ENCODE results near the gene THOC2.
"Not testable (repeated sequence)": the region's sequence is repeated elsewhere in the genome, so short reads cannot be mapped to it uniquely, and the experiment has no call there.

THOC2 gene

DNA sequence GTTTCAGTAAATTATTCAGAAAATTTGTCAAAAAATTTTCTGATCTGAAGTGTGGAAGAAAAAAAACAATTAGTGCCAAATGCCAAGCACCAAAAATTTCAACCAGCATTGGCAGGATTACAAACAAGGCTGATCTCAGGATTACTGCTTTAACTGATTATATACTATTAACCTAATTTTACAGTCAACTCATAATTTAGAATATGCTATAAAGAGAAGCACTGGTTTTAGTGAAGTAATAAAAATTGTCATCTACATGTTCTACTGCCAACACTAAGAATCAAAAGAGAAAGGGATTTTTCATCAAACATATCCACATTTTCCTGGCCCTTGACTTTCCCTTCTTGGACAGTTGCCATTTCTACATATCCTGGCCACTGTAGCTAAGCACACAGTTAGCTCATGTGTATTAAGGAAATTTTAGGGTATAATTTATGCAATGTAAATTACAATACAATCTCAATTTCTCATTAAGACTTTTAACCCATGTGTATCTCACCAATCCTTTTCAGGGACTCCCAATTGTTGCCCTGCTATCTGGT lies 33.8 kb downstream of the THOC2 start:
- Histone ChIP-seq H3K4me3 (ENCODE audit: low read depth, low read length) (no peak overlapping the region), H3K27ac (ENCODE audit: low read depth, low read length) (no peak overlapping the region), H3K27me3 (ENCODE audit: insufficient read depth, low read length) (no peaks in the 10 kb centered on the region), H3K4me1 (ENCODE audit: control insufficient read depth, insufficient read depth, low read length, unreplicated experiment) (no peaks in the 10 kb centered on the region), H2AFZ (ENCODE audit: low read length, unreplicated experiment) (no peak overlapping the region), H3K36me3 (ENCODE audit: insufficient read depth, low read length) (no peaks in the 10 kb centered on the region), H3K79me2 (ENCODE audit: control insufficient read depth, insufficient read depth, low read length, unreplicated experiment) (peaks cover under 1% of the 10 kb centered on the region)

DNA sequence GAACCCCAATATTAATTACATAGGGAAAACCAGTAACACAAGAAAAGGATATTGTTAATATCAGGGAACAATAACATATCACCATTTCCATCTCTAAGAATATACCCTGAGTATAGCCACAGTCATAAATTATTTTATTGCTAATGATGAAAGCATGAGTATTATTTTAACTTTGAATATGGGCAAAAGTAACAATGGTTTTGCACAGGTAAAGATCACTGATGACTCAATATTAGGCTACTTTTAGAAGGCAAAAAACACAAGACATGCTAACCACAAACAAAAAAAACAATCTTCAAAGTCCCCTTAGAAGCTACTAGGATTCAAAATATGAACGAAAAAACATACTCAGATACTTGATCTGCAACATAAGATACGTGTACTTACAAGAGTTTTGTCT lies 36.5 kb downstream of the THOC2 start:
- no peaks in the 10 kb centered on the region for H3K4me1 ChIP-seq (ENCODE audit: control insufficient read depth, insufficient read depth, low read length, unreplicated experiment)
- no peak overlapping the region for H2AFZ ChIP-seq (ENCODE audit: low read length, unreplicated experiment)
- no peaks in the 10 kb centered on the region for H3K27me3 ChIP-seq (ENCODE audit: insufficient read depth, low read length)
- H3K36me3 ChIP-seq (ENCODE audit: insufficient read depth, low read length): no peaks in the 10 kb centered on the region
- no peak overlapping the region for H3K4me3 ChIP-seq (ENCODE audit: low read depth, low read length)
- H3K79me2 ChIP-seq (ENCODE audit: control insufficient read depth, insufficient read depth, low read length, unreplicated experiment): no peaks in the 10 kb centered on the region
- no peak overlapping the region for H3K27ac ChIP-seq (ENCODE audit: low read depth, low read length)

DNA sequence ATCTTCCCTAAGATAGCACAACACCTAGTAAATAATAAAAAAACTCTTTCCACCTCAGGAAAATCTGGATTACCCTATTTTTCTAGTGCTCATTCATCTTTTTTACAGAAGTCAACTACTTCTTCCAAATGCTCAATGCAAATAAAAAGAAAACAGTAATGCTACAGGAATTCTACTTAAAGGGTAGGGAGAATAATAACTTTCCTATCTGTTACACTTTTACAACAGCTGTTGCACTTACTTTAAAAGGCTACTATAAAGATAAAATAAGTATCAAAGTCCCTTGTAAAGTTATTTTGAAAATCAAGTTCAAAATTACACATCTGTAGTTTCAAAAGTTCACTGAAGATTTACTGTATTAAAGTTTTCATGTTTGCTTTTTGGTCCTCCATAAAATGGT lies 37.6 kb downstream of the THOC2 start:
- no peaks in the 10 kb centered on the region for H3K27me3 ChIP-seq (ENCODE audit: insufficient read depth, low read length)
- no peaks in the 10 kb centered on the region for H3K79me2 ChIP-seq (ENCODE audit: control insufficient read depth, insufficient read depth, low read length, unreplicated experiment)
- no peak overlapping the region for H3K4me3 ChIP-seq (ENCODE audit: low read depth, low read length)
- no peak overlapping the region for H2AFZ ChIP-seq (ENCODE audit: low read length, unreplicated experiment)
- H3K27ac ChIP-seq (ENCODE audit: low read depth, low read length): no peak overlapping the region
- no peaks in the 10 kb centered on the region for H3K4me1 ChIP-seq (ENCODE audit: control insufficient read depth, insufficient read depth, low read length, unreplicated experiment)
- H3K36me3 ChIP-seq (ENCODE audit: insufficient read depth, low read length): no peaks in the 10 kb centered on the region

DNA sequence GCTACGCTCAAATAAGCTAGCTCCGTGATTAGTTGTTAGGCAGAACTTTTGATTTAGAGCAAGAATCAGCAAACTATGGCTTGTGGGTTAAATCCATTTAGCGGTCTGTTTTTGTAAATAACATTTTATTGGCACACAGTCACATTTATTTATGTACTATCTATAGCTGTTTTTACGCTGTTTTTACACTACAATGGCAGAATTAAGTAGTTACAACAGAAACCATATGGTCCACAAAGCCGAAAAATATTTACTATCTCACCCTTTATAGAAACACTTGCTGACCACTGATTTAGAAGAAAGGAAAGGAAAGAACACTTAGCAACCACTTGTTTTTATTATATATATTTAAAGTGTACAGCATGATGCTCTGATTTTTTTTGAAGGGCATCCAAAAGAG lies 41.1 kb downstream of the THOC2 start:
- Histone ChIP-seq H3K4me1 (ENCODE audit: control insufficient read depth, insufficient read depth, low read length, unreplicated experiment) (no peaks in the 10 kb centered on the region), H3K36me3 (ENCODE audit: insufficient read depth, low read length) (no peaks in the 10 kb centered on the region), H3K79me2 (ENCODE audit: control insufficient read depth, insufficient read depth, low read length, unreplicated experiment) (no peaks in the 10 kb centered on the region)

DNA sequence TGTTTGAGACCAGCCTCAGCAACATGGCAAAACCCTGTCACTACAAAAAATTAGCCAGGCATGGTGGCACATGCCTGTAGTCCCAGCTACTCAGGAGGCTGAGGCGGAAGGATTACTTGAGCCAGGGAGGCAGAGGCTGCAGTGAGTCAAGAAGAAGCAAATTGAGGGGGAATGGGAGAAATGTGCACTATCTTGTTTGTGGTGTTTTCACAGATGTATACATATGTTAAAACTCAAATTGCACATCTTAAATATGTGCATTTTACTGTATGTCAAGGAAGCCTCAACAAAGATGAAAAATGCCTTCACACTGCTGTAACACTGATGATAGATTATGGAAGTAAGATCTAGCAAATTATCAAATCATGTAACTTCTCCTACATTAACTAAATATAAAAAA lies 44.3 kb downstream of the THOC2 start:
- no peaks in the 10 kb centered on the region for H3K79me2 ChIP-seq (ENCODE audit: control insufficient read depth, insufficient read depth, low read length, unreplicated experiment)
- H3K4me3 ChIP-seq (ENCODE audit: low read depth, low read length): no peak overlapping the region
- no peaks in the 10 kb centered on the region for H3K4me1 ChIP-seq (ENCODE audit: control insufficient read depth, insufficient read depth, low read length, unreplicated experiment)
- no peak overlapping the region for H2AFZ ChIP-seq (ENCODE audit: low read length, unreplicated experiment)
- no peak overlapping the region for H3K27ac ChIP-seq (ENCODE audit: low read depth, low read length)
- H3K27me3 ChIP-seq (ENCODE audit: insufficient read depth, low read length): no peaks in the 10 kb centered on the region
- no peaks in the 10 kb centered on the region; the same call in 1 of the 2 replicates for H3K36me3 ChIP-seq (ENCODE audit: insufficient read depth, low read length)

More for the DNA sequence above, 41.1 kb downstream of the THOC2 start:
- Histone ChIP-seq H2AFZ (ENCODE audit: low read length, unreplicated experiment) (no peak overlapping the region), H3K27ac (ENCODE audit: low read depth, low read length) (no peak overlapping the region), H3K4me3 (ENCODE audit: low read depth, low read length) (no peak overlapping the region), H3K27me3 (ENCODE audit: insufficient read depth, low read length) (no peaks in the 10 kb centered on the region)

DNA sequence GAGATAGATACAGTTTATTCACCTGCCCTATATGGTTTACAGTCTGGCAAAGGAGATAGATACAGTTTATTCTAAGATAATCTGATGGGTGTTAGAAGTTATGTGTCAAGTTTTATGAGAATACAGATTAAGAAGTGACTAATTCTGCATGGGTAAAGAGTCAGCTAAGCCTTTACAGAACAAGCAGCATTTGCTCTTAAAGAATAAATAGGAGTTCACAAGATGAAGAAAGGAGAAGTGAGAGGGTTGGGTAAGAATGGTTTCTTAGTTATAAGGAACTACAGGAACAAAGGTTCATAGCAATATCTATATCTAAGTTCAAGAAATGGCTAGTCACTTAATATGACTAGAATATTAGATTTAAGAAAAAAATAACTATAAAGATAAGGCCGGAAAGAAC lies 47.6 kb downstream of the THOC2 start:
- Histone ChIP-seq H3K4me3 (ENCODE audit: low read depth, low read length) (no peak overlapping the region), H3K79me2 (ENCODE audit: control insufficient read depth, insufficient read depth, low read length, unreplicated experiment) (peaks cover 2% of the 10 kb centered on the region), H2AFZ (ENCODE audit: low read length, unreplicated experiment) (no peak overlapping the region), H3K27ac (ENCODE audit: low read depth, low read length) (no peak overlapping the region), H3K4me1 (ENCODE audit: control insufficient read depth, insufficient read depth, low read length, unreplicated experiment) (no peaks in the 10 kb centered on the region), H3K36me3 (ENCODE audit: insufficient read depth, low read length) (no peaks in the 10 kb centered on the region; the same call in 1 of the 2 replicates), H3K27me3 (ENCODE audit: insufficient read depth, low read length) (no peaks in the 10 kb centered on the region)

DNA sequence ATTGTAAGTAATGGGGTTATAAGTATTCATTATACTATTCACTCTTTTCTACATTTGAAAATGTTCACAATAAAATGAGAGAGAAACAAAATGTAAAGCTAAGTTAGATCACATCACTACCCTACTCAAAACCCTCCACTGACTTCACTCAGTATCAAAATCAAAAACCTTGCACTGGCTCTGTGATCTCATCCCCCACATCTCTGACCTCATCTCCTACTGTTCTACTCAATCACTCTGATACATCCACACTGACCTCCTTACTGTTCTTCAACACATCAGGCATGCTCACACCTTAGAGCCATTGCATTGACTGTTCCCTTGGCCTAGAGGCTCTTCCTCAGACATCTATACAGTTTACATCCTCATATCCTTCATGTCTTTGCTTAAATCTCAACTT lies 50.7 kb downstream of the THOC2 start:
- Histone ChIP-seq H3K36me3 (ENCODE audit: insufficient read depth, low read length) (no peaks in the 10 kb centered on the region; the same call in 1 of the 2 replicates), H3K4me1 (ENCODE audit: control insufficient read depth, insufficient read depth, low read length, unreplicated experiment) (no peaks in the 10 kb centered on the region), H3K27ac (ENCODE audit: low read depth, low read length) (no peak overlapping the region), H2AFZ (ENCODE audit: low read length, unreplicated experiment) (no peak overlapping the region), H3K4me3 (ENCODE audit: low read depth, low read length) (no peak overlapping the region), H3K79me2 (ENCODE audit: control insufficient read depth, insufficient read depth, low read length, unreplicated experiment) (peaks cover 2% of the 10 kb centered on the region), H3K27me3 (ENCODE audit: insufficient read depth, low read length) (no peaks in the 10 kb centered on the region)

DNA sequence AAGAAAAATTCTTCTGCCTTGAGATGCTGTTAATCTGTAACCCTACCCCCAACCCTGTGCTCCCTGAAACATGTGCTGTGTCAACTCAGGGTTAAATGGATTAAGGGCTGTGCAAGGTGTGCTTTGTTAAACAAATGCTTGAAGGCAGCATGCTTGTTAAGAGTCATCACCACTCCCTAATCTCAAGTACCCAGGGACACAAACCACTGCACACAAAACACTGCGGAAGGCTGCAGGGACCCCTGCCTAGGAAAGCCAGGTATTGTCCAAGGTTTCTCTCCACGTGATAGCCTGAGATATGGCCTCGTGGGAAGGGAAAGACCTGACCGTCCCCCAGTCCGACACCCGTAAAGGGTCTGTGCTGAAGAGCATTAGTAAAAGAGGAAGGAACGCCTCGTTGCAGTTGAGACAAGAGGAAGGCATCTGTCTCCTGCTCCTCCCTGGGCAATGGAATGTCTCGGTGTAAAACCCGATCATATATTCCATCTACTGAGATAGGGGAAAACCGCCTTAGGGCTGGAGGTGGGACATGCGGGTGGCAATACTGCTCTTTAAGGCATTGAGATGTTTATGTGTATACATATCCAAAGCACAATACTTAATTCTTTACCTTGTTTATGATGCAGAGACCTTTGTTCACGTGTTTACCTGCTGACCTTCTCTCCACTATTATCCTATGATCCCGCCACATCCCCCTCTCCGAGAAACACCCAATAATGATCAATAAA lies 53.0 kb downstream of the THOC2 start:
- H3K4me3 ChIP-seq (ENCODE audit: low read depth, low read length); H3K27me3 ChIP-seq (ENCODE audit: insufficient read depth, low read length); H3K36me3 ChIP-seq (ENCODE audit: insufficient read depth, low read length); H3K4me1 ChIP-seq (ENCODE audit: control insufficient read depth, insufficient read depth, low read length, unreplicated experiment); H2AFZ ChIP-seq (ENCODE audit: low read length, unreplicated experiment); H3K79me2 ChIP-seq (ENCODE audit: control insufficient read depth, insufficient read depth, low read length, unreplicated experiment); H3K27ac ChIP-seq (ENCODE audit: low read depth, low read length): not testable (repeated sequence)

DNA sequence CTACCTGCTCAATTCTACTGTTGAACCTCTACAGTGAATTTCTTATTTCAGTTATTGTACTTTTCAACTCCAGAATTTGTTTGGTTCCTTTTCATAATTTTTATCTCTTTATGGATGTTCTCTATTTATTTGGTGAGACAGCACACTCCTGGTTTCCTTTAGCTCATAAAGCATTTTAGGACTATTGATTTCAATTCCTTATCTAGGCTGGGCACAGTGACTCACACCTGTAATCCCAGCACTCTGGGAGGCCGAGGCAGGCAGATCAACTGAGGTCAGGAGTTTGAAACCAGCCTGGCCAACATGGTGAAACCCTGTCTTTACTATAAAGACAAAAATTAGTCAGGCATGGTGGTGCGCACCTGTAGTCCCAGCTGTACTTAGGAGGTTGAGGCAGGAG lies 57.7 kb downstream of the THOC2 start:
- Histone ChIP-seq H3K27me3 (ENCODE audit: insufficient read depth, low read length) (no peaks in the 10 kb centered on the region), H2AFZ (ENCODE audit: low read length, unreplicated experiment) (no peak overlapping the region), H3K4me1 (ENCODE audit: control insufficient read depth, insufficient read depth, low read length, unreplicated experiment) (no peaks in the 10 kb centered on the region), H3K27ac (ENCODE audit: low read depth, low read length) (no peak overlapping the region), H3K4me3 (ENCODE audit: low read depth, low read length) (no peak overlapping the region), H3K36me3 (ENCODE audit: insufficient read depth, low read length) (no peaks in the 10 kb centered on the region; the same call in 1 of the 2 replicates), H3K79me2 (ENCODE audit: control insufficient read depth, insufficient read depth, low read length, unreplicated experiment) (no peaks in the 10 kb centered on the region)

DNA sequence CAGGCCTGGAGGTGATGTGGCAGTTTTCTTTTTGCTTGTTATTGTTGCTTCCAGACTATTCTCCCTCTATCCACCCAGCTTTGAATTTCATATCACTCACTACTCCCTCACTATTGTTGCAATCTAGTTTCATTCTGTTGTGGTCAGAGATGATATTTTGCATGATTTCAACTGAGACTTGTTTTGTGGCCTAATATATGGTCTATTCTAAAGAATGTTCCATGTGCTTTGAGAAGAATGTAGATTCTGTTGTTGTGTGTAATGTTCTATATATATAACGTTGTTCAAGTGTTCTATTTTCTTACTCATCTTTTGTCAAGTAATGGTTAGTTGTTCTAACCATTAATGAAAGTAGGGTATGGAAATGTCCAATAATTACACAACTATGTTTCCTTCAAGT lies 59.0 kb downstream of the THOC2 start:
- Histone ChIP-seq H3K4me3 (ENCODE audit: low read depth, low read length) (no peak overlapping the region), H3K4me1 (ENCODE audit: control insufficient read depth, insufficient read depth, low read length, unreplicated experiment) (no peaks in the 10 kb centered on the region), H2AFZ (ENCODE audit: low read length, unreplicated experiment) (no peak overlapping the region), H3K27me3 (ENCODE audit: insufficient read depth, low read length) (no peaks in the 10 kb centered on the region), H3K36me3 (ENCODE audit: insufficient read depth, low read length) (no peaks in the 10 kb centered on the region; the same call in 1 of the 2 replicates), H3K27ac (ENCODE audit: low read depth, low read length) (no peak overlapping the region), H3K79me2 (ENCODE audit: control insufficient read depth, insufficient read depth, low read length, unreplicated experiment) (no peaks in the 10 kb centered on the region)

DNA sequence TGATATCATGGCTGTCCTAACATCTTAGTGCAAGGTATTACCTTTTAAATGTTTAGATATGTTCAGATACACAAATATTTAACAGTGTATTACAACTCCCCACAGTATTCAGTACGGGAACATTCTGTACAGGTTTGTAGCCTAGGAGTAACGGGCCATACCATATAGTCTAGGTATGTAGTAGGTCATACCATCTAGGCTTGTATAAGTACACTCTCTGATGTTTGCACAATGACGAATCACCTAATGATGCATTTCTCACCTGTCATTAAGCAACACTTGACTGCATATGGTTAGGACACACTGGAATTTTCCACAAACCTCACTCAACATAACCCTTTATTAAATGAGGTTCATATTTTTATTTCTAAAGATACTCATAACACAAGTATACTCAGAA lies 67.7 kb downstream of the THOC2 start:
- peaks cover 13% of the 10 kb centered on the region for H3K36me3 ChIP-seq (ENCODE audit: insufficient read depth, low read length)
- no peaks in the 10 kb centered on the region for H3K27me3 ChIP-seq (ENCODE audit: insufficient read depth, low read length)
- H3K4me3 ChIP-seq (ENCODE audit: low read depth, low read length): no peak overlapping the region
- peaks cover 7% of the 10 kb centered on the region for H3K4me1 ChIP-seq (ENCODE audit: control insufficient read depth, insufficient read depth, low read length, unreplicated experiment)
- peak overlapping the region; percentile 64 for H3K27ac ChIP-seq (ENCODE audit: low read depth, low read length)
- no peak overlapping the region for H2AFZ ChIP-seq (ENCODE audit: low read length, unreplicated experiment)
- peaks cover 5% of the 10 kb centered on the region for H3K79me2 ChIP-seq (ENCODE audit: control insufficient read depth, insufficient read depth, low read length, unreplicated experiment)
